GM18502 (cell line): ENCODE results near the gene LRP1B.

Experiments
- ATAC-seq: cut with Tn5 transposase; IDR thresholded peaks from one replicate; pipeline ENCODE4 v1.9.1; 2021; ENCODE audit warnings: mild to moderate bottlenecking; ENCODE audit not compliant: unreplicated experiment, poor library complexity

Gene LRP1B

DNA sequence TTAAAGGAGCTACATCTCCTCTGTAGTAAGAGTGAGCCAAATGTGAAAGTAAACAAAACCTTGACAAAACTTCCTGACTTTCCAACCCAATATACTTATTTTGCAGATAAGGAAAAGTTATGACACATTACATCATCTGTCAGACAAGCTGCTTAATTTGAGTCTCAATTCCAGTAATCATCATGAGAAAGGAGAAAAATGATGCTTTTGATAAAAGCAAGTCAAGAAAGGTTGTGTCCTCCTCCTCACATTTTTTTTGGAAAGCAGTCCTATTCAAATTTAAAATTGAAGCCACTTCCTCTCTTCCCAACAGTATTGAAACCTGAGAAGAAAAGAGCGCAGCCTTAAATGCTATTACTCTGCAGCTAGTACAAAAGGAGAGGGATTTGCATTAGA is 519.6 kb downstream of the LRP1B start:
- ATAC-seq, result no peak

DNA sequence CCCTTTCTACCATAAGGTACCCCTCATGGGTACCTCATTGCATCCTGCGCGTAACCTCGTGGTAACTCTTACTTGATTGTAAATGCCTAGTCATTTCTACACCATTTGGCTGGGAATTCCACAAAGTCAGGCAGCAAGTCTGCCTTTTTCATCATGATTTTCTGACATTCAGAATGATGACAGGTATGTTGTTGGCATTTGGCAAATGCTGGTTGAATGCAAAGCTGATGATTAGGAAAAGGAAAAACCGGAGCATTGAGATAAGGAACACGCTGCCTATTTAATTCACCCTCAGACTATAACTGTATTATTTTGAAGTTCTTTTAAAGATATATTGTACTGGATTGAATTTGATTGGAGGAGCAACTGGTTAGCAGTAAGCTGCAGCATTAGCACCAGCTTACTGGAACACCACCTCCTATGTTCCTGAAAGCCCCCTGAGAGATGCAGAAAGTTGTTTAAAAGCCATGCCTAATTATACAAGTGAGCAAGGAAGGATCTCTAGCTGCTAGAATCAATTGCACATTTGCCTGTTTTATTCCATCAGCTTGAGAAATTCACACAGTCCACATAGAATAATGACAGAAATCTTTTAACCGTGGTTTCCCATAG is 520.1 kb downstream of the LRP1B start:
- ATAC-seq, result no peak

DNA sequence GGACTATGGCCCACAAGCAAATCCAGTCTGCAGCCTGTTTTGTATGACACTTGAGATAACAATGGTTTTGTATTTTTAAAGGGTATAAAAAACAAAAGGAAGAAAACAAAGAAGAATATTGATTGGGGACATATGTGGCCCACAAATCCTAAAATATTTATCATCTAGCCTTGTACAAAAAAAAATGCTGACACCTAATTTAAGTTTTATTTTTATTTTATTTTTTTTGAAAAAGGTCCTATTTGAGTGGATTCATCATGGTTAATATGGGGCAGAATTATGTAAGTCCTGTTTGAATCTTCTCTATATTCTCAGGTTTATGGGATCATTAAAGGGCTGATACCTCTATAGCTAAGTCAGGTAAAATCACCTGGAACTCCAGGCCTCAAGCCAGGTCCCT is 525.7 kb downstream of the LRP1B start:
- no peak for ATAC-seq

DNA sequence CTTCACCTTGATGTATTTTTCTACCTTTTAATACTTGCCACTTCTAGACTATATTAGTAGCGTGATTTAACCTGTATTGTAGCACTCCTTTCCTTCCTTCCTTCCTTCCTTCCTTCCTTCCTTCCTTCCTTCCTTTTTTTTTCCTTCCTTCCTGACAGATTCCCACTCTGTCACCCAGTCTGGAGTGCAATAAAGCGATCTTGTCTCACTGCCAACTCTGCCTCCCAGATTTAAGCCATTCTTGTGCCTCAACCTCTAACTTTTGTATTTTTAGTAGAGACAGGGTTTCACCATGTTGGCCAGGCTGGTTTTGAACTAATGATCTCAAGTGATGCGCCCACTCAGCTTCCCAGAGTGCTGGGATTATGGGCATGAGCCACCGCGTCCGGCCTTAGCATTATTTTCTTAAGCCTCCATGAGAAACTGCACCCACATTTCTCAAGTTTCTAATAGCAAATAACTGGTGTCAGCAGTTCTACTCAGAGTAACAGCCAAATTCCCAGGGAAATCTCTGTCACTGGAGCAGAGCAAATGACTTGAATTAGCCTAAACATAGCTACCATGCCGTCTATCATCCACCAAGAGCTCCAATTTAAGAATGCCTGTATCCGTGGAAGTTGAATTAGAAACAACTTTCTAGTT is 529.2 kb downstream of the LRP1B start:
- ATAC-seq, result no peak

DNA sequence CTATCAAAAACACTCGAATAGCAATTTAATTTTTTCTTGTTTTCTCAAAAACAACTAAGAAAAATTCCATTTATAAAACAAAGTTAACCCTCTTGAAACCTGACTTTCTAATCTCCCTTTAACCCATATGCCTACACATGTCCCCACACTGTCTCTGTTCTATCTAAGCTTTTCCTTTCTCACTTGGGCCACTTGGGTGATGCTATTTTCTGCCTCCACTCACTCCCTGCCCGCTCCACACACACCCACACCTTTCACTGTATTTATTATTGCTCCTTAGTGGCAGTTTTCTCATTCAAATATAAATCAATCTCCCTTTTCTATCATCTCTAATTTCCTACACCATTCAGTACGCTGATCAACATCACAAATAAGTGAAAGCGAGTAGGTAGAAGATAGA is 531.1 kb downstream of the LRP1B start:
- ATAC-seq, result no peak

DNA sequence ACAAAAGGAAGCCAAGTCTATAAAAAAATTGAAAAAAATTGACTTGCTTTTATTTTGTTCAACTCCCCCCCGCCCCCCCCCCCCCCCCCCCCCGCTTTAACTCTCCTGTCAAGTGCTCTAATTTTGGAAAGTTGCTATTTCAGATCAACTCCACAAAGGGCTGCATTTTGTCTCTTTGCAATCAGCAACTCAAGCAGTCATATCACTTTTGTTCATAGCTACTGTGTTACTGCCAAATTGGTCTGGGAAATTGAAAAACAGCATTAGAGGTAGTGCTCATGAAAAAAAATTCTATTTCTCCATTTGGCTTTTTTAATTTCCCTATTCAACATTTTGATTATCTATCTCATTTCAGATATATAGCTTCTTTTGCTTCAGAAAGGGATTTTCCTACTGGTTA is 531.8 kb downstream of the LRP1B start:
- ATAC-seq, result no peak

DNA sequence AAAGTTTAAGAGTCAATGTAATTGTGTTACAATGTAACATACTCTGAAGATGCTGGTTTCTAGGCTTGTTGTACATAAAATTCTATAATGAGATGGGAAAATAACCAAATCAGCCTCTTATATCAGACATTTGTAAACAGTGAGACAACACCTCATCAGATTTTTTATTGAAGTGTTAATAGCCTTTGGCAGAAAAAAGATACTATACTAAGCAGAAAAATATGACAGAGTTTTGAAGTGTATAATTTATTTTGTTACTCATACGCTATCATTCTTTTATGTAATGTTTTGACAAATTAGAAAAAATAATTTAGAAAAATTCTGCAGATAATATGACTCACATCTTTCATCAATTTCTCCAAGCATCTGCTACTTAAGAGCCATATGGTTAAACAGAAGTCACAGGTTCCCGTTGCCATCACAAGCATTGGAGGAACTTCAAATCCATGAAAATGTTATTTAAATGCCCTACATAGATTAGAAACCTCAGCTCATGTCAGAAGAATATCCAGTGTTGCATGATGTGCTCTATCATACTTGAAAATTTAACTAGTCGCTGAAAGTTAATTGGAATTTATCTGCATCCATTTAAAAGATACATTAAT is 535.4 kb downstream of the LRP1B start:
- ATAC-seq, result no peak

DNA sequence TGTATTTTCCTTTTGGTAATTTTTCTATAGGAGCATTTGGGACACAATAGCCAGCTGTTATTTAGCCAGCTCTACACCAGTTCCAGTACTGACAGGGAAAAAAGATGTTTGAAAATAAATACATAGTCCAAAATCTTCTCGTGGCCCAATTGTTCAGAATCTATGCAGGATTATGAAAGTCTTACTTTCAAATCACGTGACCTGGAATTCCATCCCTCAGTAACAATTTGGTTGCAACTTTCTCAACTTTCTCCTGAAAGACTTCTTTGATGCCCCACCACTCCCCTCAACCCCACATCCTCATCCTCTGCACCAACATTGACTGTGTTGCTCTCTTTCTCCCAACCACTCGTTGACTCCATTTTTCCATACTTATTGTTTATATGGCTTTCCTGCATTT is 539.0 kb downstream of the LRP1B start:
- ATAC-seq, result no peak

DNA sequence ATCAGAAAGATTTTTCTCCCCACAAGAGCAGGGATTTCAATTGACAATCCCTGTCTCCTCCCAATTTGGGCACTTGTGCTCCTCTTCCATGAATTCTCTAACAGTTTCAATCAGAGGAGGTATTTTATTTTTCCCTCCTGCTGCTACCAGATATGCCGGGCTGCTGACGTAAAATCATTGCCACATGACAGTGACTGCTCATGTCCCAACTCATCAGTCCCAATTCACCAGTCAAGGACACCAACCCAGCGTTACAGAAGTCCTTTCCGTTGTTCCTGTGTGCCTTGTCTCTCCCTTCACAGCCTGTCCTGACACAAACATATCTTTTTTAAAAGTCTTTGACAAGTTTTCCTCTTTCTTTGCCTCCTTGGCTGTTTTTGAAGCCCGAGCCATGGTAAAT is 540.2 kb downstream of the LRP1B start:
- ATAC-seq, result no peak

DNA sequence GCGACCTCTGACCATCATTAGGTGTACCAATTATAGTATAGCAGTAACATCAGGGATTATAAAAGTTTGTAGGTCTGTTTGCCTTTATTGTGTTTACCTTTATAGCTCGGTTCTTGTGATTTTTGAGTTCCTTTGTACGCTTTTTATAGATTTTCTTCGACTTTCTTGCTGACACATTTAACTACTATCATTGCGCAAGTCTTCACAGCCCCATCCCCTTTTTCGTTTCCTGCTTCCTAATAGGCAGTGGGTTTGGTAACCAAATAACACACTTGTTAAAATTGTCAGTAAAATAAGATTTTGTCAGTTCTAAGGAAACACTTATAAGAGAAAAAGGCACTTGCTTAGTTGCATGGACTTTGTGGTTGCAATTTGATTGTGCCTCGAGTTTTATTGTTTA is 541.5 kb downstream of the LRP1B start:
- ATAC-seq, result no peak

DNA sequence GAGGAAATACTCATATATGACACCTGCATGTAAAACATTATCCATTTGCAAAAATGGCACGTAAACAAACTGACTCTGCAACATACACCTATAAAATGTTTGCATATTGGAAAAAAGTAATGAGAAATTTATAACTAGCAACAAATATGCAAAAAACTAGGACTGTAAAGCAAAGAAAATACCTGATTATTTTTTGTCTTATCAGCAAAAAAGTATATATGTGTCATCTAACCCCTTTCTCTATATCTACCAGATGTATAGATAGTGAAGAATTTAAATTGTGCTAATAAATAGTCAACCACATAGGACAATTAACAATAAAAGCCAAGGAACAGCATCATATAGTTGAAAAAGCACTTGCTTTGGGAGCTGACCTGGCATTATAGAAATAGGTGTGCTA is 543.8 kb downstream of the LRP1B start:
- ATAC-seq, result no peak

DNA sequence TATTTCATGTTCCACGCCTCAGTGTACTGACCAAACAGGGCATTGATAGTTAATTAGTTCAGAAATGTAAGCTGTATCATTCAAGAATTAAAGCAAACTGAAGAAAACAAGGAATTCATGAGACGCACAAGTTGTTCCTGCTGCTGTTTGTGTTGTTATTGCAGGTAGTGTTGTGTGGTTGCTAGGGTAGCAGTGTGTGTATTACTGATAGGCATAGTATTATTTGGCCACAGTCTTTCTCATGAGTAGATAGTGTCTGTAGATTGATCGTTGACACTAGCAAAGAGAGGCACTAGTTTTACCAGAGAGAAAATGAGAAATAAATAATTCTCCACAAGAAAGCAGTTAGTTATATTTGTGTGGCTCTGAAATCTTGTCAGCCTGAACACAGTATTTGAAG is 548.6 kb downstream of the LRP1B start:
- no peak for ATAC-seq

DNA sequence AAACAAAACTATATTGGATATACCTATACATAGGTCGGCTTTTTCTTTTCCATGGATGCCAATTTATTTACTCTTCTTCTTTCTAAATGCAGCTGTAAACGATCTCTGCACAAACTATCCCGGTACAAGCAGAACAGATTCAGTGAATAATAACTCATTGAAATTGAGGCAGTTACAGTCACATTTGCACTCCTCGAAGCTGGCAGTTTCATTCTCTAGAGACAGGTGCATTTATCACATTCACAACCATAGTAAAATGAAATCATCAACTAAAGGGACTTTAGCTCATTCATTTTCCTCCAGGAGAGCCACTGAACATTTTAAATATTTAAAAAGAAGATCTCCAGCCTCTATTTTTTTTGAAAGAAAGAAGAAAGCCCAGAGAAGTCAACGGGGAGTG is 551.7 kb downstream of the LRP1B start:
- no peak for ATAC-seq

DNA sequence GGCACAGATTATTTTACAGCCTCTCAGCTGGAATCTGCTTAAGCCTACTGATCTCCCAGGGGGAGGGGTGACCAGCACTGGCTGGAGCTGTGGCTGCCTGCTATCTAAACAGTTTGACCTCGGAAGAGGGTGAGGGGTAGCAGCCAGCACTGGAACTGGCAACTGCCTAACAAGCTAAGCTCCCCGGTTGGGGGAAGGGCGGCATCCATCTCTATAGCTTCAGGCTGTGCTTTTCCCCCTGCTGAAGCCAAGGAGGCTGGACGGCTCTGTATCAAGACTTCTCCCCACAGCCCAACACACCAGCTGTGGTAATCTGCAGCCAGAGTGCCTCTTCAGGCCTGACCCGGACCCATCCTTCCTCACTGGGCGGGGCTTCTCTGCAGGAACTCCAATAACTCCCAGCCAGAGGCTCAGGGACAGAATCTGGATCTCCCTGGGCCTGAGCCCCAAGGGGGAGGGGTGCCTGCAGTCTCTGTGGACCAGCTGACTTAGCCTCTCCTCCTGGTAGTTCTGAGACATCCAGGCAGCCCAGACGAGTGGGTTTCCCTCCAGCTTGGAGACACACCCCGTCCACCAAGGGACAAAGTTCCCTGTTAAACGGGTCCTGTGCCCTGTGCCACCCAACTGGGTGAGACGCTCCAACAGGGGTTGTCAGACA is 560.2 kb downstream of the LRP1B start:
- no peak for ATAC-seq

DNA sequence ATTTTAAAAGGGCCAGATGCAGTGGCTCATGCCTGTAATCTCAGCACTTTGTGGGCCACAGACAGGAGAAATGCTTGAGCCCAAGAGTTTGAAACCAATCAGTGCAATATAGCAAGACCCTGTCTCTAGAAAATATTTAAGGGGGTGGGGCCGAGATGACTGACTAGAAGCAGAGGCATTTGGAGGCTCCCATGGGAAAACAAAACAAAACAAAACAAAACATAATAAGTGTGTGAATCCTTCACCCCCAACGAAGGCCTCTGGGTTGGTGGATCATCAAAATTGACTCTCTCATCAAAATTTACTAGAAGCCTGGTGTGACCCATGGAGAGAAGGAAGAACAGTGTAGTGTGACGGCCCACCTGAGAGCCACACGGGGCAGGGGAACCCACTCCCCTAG is 560.9 kb downstream of the LRP1B start:
- no peak for ATAC-seq

DNA sequence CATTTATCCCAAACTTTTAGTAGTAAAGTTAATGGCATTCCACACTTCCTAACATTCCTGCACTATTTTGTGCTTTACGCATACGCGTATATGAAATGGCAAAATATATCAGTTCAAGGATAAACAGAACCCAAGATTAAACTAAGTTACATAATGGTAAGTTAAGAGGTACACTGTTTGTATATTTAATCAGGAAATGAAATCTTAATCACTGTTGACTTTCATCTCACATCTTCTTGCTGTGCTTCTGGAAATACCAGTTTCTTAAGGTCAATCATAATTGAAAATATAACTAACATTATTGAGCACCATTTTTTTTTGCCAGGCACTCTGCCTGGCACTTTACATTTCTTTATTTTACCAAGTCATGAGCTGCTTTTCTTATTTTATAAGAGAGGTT is 565.2 kb downstream of the LRP1B start:
- no peak for ATAC-seq

DNA sequence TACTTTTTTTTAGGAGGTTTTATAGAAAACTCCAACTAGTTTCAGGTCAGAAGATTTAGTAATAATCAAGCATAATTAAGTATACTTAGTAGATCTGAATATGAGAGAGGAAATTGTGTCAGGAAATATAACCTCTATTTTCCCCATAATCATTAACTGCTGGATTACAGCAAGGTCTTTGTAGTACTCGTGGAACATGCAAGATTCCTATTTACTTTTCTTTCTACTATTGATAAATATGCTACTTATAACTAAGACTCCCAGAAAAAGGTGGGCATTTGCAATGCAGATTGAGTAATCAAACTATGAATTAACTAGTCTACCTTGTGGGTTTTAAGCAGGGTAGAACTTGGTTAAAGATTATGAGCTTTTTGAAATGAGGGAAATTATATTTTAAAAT is 570.1 kb downstream of the LRP1B start:
- no peak for ATAC-seq

DNA sequence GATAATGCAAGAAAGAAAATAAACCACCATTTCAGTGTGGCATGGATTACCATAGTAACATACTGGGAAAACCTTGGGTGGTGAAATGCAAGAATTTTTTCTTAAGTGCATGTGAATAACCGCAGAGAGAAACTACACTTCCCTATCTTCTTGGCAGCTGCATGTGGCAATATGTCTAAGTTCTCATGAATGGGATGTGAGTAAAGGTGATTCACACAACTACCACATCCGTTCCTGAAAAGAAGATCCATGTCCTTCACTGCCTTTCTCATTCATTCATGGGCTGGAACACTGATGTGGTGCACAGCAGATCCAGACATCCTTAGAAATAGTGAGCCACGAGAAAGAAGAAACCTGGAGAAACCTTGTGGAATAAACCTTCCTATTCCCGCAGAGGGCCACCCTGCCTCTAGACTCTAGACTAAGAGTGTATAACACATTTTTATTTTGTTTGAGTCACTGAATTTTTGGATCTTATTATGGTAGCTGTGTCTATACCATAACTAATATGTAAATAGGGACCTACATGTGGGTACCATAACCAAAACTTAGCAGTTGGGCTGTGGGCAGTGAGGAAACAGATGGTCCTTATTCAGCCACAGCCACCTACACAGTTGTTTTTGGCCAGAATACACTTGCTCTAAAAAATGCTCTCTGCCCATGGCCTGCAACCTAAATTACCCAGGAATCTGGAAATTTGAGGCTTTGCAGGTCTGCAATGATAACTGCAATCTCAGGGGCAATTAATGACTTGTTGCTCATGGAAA is 573.3 kb downstream of the LRP1B start:
- peak; percentile 75 for ATAC-seq

DNA sequence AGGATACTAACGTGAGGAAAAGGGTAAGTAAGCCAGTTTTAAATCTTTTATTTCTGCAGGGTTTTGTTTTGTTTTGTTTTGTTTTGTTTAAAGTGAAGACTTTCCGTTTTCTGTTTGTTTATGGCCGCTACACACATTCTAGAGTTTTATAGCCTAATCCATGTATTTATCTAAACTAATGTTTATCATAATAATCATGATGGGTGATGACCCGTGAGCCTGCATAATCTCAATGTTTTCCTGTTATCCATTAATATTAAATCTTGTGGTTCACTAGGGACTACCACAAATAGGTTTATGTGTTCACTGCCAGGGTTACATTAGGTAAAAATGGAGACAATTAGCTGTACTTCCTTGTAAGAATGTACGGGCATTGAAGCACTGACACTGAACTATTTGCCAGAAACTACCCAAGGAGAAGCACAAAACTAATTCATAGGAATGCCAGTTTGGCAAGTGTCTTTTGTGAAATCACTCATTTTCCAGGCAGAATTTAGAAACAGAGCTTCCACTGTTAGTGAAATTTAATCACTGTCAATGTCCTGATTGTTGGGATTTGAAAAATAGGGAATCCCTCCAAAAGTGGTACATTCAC is 574.8 kb downstream of the LRP1B start:
- no peak for ATAC-seq

DNA sequence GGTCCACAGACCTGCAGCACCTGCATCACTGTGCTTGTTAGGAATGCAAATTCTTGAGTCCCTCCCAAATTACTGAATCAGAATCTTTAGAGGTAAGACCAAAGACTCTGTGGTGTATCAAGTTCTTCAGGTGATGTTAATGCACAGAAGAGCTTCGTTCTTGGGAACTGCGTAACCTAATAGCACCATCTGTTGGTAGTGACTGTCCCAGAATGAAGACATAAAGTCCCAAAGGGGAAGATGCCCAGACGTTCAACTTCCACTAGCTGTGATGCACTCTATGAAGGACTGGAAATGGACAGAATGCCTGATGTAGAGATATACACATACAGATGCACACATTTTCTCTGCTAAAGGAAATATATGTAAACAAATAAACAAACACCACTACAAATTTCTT is 576.0 kb downstream of the LRP1B start:
- peak; percentile 82 for ATAC-seq
